ENCODE measurements around the gene USP7.

GRCh38 chr16:8890549-8890921 is 73.2 kb downstream of the USP7 start:
- TF ChIP-seq EZH2 (IDR thresholded peaks at IDR 0.05; ENCODE audit: insufficient read depth, low read length) (no peak), CTCF (IDR thresholded peaks at IDR 0.05; ENCODE audit: insufficient read depth, low read depth, low read length) (no peak)

Data from astrocyte (in vitro differentiated cells and primary cell).